HCT116 (cell line): ENCODE results near the gene AMDHD1.

Source experiments
- CTCF ChIP-seq, 3 experiments: fragments of 200-600 bp in 1 of 3; sonication (generic) in 1 of 3; IDR thresholded peaks in 2 of 3; conservative IDR thresholded peaks in 1 of 3; 2 replicates each; pipeline ENCODE4 v1.5.1; 2012 to 2017; ENCODE audit warnings: low read depth in 2 of 3, low read length in 2 of 3, antibody characterized with exemption in 1 of 3, borderline replicate concordance in 1 of 3, control low read depth in 1 of 3, mild to moderate bottlenecking in 1 of 3, mixed read lengths in 1 of 3, mixed run types in 1 of 3, moderate library complexity in 1 of 3; ENCODE audit not compliant: insufficient read depth in 1 of 3
- EZH2phosphoT487 ChIP-seq: fragments of 200-600 bp; IDR thresholded peaks from 2 replicates; pipeline ENCODE4 v1.6.1; 2018; ENCODE audit warnings: antibody characterized with exemption, borderline replicate concordance
- FOSL1 ChIP-seq: IDR thresholded peaks from 2 replicates; pipeline ENCODE4 v1.6.1; 2012; ENCODE audit warnings: low read depth
- POLR2A ChIP-seq: IDR thresholded peaks from 2 replicates; pipeline ENCODE4 v1.7.0; 2011; ENCODE audit warnings: borderline replicate concordance; ENCODE audit not compliant: insufficient read depth, insufficient read length; ENCODE audit errors: extremely low read depth
- ZFX ChIP-seq: fragments of 450-650 bp; IDR thresholded peaks from 2 replicates; pipeline ENCODE4 v1.6.1; 2017

GRCh38 chr12:95970905-95971304 lies 27.8 kb downstream of the AMDHD1 start:
- no peak for TF ChIP-seq EZH2phosphoT487
- no peak for TF ChIP-seq POLR2A
- TF ChIP-seq ZFX, result no peak
- TF ChIP-seq FOSL1, result no peak
- TF ChIP-seq CTCF (IDR thresholded peaks at IDR 0.05 in 2 of 3, conservative IDR thresholded peaks at IDR 0.05 in 1 of 3; ENCODE audit: borderline replicate concordance in 1 of 3, insufficient read depth in 1 of 3, low read depth in 2 of 3, low read length in 2 of 3), result no peak
